H1 (cell line): ENCODE data around the gene RNASE12. TPM values are rescaled to one million over a fixed set of nuclear protein-coding genes. Genes with fewer than 3 reads are reported as not detected.

Source experiments
- POU5F1 ChIP-seq: IDR thresholded peaks from 2 replicates; pipeline ENCODE4 v1.6.1; 2011; ENCODE audit warnings: low read depth, mild to moderate bottlenecking, low read length, moderate library complexity
- SP2 ChIP-seq: IDR thresholded peaks from 2 replicates; pipeline ENCODE4 v1.6.1; 2012; ENCODE audit warnings: mild to moderate bottlenecking, low read length, inconsistent platforms
- polyA plus RNA-seq, 7 experiments: library from polyadenylated mRNA; depleted of rRNA in 3 of 7; stranded (reverse) in 5 of 7; unstranded in 2 of 7; fragments of >200 nt in 5 of 7; fragments of 200-250 nt in 2 of 7; gene quantifications; 1 replicate in 5 of 7; 2 replicates in 1 of 7; 4 replicates in 1 of 7; pipeline versions ENCODE4 v1.2.1 to v1.2.3, GENCODE V29; 2011 to 2013; ENCODE audit warnings: missing spikeins in 2 of 7, mixed read lengths in 2 of 7
- total RNA-seq: library from RNA; stranded (reverse); fragmentation: NEBNext Ultra II Directional; extraction: Animal tissue kit (Norgen Biotek cat#: 25700); gene quantifications from 2 replicates; pipeline ENCODE4 v1.2.1, GENCODE V29; 2021
- TF ChIP-seq, protein P1 (sequence below), 3 experiments: IDR thresholded peaks; 1 replicate in 2 of 3; 2 replicates in 1 of 3; pipeline versions ENCODE4 v1.5.1 to v1.6.1; 2011; ENCODE audit warnings: low read length in 3 of 3, mild to moderate bottlenecking in 3 of 3, inconsistent platforms in 2 of 3, low read depth in 1 of 3, moderate library complexity in 1 of 3; ENCODE audit not compliant: insufficient read depth in 1 of 3; ENCODE audit errors: control extremely low read depth in 1 of 3

Gene RNASE12
- total and polyA plus RNA-seq, 2 of the 8 experiments (the other 6 are each of a cell fraction or from before 2014, with no cell fraction given), result not detected

DNA sequence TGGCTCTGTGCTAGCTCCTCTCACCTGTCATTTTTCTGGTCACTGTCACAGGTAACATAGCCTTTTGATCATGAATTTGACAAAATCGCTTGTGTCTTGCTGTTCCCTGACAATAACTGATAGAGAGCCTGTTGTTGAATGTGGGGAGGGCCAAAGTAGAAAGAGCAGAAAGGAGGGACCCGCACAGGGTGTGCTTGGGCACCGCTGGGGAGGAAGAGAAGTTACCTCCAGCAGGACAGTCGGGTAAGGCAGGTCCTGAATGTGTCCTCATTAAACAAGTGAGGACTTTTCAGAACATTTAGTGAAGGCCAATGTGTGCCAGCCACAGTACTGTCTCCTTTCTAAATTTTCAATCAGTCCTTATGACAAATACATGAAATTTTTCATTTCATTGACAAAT lies at the start of gene RNASE12 (continued):
- TF ChIP-seq, protein P1, sequence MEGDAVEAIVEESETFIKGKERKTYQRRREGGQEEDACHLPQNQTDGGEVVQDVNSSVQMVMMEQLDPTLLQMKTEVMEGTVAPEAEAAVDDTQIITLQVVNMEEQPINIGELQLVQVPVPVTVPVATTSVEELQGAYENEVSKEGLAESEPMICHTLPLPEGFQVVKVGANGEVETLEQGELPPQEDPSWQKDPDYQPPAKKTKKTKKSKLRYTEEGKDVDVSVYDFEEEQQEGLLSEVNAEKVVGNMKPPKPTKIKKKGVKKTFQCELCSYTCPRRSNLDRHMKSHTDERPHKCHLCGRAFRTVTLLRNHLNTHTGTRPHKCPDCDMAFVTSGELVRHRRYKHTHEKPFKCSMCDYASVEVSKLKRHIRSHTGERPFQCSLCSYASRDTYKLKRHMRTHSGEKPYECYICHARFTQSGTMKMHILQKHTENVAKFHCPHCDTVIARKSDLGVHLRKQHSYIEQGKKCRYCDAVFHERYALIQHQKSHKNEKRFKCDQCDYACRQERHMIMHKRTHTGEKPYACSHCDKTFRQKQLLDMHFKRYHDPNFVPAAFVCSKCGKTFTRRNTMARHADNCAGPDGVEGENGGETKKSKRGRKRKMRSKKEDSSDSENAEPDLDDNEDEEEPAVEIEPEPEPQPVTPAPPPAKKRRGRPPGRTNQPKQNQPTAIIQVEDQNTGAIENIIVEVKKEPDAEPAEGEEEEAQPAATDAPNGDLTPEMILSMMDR (IDR thresholded peaks at IDR 0.05; ENCODE audit: control extremely low read depth in 1 of 3, insufficient read depth in 1 of 3, low read depth in 1 of 3, low read length in 3 of 3), result no peak
- TF ChIP-seq SP2 (no peak), POU5F1 (no peak)
- TF ChIP-seq, all 59 proteins: peak for 0
